Trophoblast cell (in vitro differentiated cells and primary cell): ENCODE data around the gene KIF26A.

Source experiments
- DNase-seq, 2 donors: peaks; one replicate each; pipeline ENCODE4 v3.0.0-alpha.2; 2016
- H2AFZ ChIP-seq: 2 replicates; pipeline ENCODE4 v1.6.1; 2013; ENCODE audit warnings: low read length, moderate library complexity, mild to moderate bottlenecking; ENCODE audit not compliant: insufficient read depth, poor library complexity
- H2AK5ac ChIP-seq: 2 replicates; pipeline ENCODE4 v1.6.1; 2013; ENCODE audit warnings: mild to moderate bottlenecking, low read length
- H2BK120ac ChIP-seq: 2 replicates; pipeline ENCODE4 v1.6.1; 2013; ENCODE audit warnings: low read length, mild to moderate bottlenecking, moderate library complexity; ENCODE audit not compliant: insufficient read depth, poor library complexity
- H2BK12ac ChIP-seq: 2 replicates; pipeline ENCODE4 v1.6.1; 2013; ENCODE audit warnings: mild to moderate bottlenecking, low read length, moderate library complexity
- H2BK5ac ChIP-seq: 2 replicates; pipeline ENCODE4 v1.6.1; 2013; ENCODE audit warnings: low read length, low read depth, moderate library complexity, mild to moderate bottlenecking; ENCODE audit not compliant: poor library complexity
- H3K14ac ChIP-seq: 2 replicates; pipeline ENCODE4 v1.6.1; 2013; ENCODE audit warnings: mild to moderate bottlenecking, low read length
- H3K18ac ChIP-seq: 2 replicates; pipeline ENCODE4 v1.6.1; 2013; ENCODE audit warnings: mild to moderate bottlenecking, low read length
- H3K23ac ChIP-seq: 2 replicates; pipeline ENCODE4 v1.6.1; 2013; ENCODE audit warnings: low read length
- H3K27ac ChIP-seq: 2 replicates; pipeline ENCODE4 v1.5.1; 2013; ENCODE audit warnings: low read depth, mild to moderate bottlenecking, inconsistent platforms, low read length, moderate library complexity
- H3K27me3 ChIP-seq: 2 replicates; pipeline ENCODE4 v1.6.1; 2013; ENCODE audit warnings: inconsistent platforms, mild to moderate bottlenecking, low read length, moderate library complexity; ENCODE audit not compliant: insufficient read depth
- H3K36me3 ChIP-seq, 2 experiments: 1 replicate in 1 of 2; 2 replicates in 1 of 2; pipeline ENCODE4 v1.6.1; 2013; ENCODE audit warnings: low read length in 2 of 2, mild to moderate bottlenecking in 2 of 2, moderate library complexity in 1 of 2; ENCODE audit not compliant: insufficient read depth in 2 of 2, control insufficient read depth in 1 of 2
- H3K4ac ChIP-seq: 2 replicates; pipeline ENCODE4 v1.6.1; 2013; ENCODE audit warnings: low read depth, mild to moderate bottlenecking, low read length, moderate library complexity
- H3K4me1 ChIP-seq, 2 experiments: 1 replicate in 1 of 2; 2 replicates in 1 of 2; pipeline ENCODE4 v1.6.1; 2013; ENCODE audit warnings: low read length in 2 of 2, mild to moderate bottlenecking in 2 of 2, moderate library complexity in 1 of 2; ENCODE audit not compliant: insufficient read depth in 2 of 2, control insufficient read depth in 1 of 2
- H3K4me2 ChIP-seq: 2 replicates; pipeline ENCODE4 v1.6.1; 2013; ENCODE audit warnings: inconsistent platforms, mild to moderate bottlenecking, low read length, moderate library complexity
- H3K4me3 ChIP-seq: 2 replicates; pipeline ENCODE4 v1.5.1; 2013; ENCODE audit warnings: mild to moderate bottlenecking, low read depth, low read length, inconsistent platforms
- H3K79me1 ChIP-seq: one replicate; pipeline ENCODE4 v1.6.1; 2013; ENCODE audit warnings: low read length
- H3K79me2 ChIP-seq: 2 replicates; pipeline ENCODE4 v1.6.1; 2013; ENCODE audit warnings: low read length, mild to moderate bottlenecking; ENCODE audit not compliant: control insufficient read depth, insufficient read depth, poor library complexity
- H3K9ac ChIP-seq: 2 replicates; pipeline ENCODE4 v1.6.1; 2013; ENCODE audit warnings: mild to moderate bottlenecking, low read length
- H3K9me3 ChIP-seq: 2 replicates; pipeline ENCODE4 v1.6.1; 2013; ENCODE audit warnings: low read depth, mild to moderate bottlenecking, control low read depth, inconsistent platforms, low read length; ENCODE audit not compliant: insufficient read depth
- H4K12ac ChIP-seq: 2 replicates; pipeline ENCODE4 v1.6.1; 2013; ENCODE audit warnings: low read depth, mild to moderate bottlenecking, low read length, moderate library complexity
- H4K8ac ChIP-seq: 2 replicates; pipeline ENCODE4 v1.6.1; 2013; ENCODE audit warnings: low read depth, mild to moderate bottlenecking, low read length, moderate library complexity
- H4K91ac ChIP-seq: one replicate; pipeline ENCODE4 v1.6.1; 2013; ENCODE audit warnings: low read depth, mild to moderate bottlenecking, low read length, moderate library complexity
- WGBS: extraction: QIAGEN DNeasy Blood & Tissue Kit; methylation state at CpG from one replicate; pipeline ENCODE4 v1.1.7; 2013; ENCODE audit warnings: missing lambda C conversion rate; ENCODE audit not compliant: insufficient read length, insufficient coverage; ENCODE audit errors: extremely low coverage; 5-methylcytosine and 5-hydroxymethylcytosine counted together

Gene KIF26A

DNA sequence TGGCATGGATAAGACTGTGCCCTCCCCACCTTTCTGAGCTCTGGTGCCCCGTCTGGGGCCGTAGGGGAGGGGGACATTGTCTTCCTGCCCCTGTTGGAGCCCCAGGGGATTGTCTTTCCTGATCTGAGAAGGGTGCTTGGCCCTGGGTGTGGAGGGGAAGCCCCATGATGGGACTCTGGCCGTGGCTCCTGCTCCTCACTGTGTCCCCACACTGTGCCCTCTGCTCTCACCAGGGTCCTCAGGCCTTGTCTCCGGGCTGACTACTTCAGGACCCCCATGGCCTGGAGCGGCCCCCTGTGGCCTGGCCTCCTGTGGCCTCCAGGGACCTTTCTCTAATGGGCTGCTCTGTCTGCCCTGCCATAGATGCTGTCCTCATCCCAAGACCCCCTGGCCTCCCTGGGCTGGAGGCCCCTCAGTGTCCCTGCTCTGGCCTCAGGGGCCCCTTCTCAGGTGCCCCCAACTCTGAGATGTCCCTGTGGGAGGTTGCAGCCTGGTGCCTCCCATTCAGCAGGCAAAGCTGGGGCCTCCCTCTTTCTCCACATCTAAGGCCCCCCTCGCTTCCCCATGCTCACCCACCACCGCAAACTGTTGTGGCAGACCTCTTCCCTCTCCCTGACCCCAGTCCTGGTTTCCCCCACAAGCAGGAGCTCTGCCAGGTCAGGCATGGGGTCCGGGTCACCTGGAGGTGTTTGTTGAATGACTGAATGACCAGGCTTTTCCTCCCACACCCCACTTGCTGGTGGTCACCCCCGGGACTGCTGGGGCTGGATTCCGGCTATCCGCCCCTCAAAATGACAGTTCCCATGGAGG is 4.0 kb downstream of the KIF26A start:
- no peak overlapping the region for H3K23ac ChIP-seq
- H4K91ac ChIP-seq, result no peak overlapping the region
- no peak overlapping the region for H2BK12ac ChIP-seq
- peaks cover 2% of the 10 kb centered on the region for H3K79me2 ChIP-seq
- no peak overlapping the region for H3K27ac ChIP-seq
- H2BK120ac ChIP-seq, result no peak overlapping the region
- H3K14ac ChIP-seq, result no peak overlapping the region
- H3K4ac ChIP-seq, result no peak overlapping the region
- no peak overlapping the region for H3K9ac ChIP-seq
- H4K8ac ChIP-seq, result no peak overlapping the region
- no peak overlapping the region for H3K4me2 ChIP-seq
- H3K18ac ChIP-seq, result no peak overlapping the region
- H4K12ac ChIP-seq, result no peak overlapping the region
- H3K27me3 ChIP-seq, result no peaks in the 10 kb centered on the region
- DNase-seq, result no peak
- H3K9me3 ChIP-seq, result peaks cover 2% of the 10 kb centered on the region
- H3K4me3 ChIP-seq, result no peak overlapping the region
- WGBS, result no CpG with 5 or more reads among the region's 11 CpGs
- no peak overlapping the region for H2AK5ac ChIP-seq
- no peak overlapping the region for H2AFZ ChIP-seq
- H3K79me1 ChIP-seq, result peaks cover 2% of the 10 kb centered on the region
- H2BK5ac ChIP-seq, result no peak overlapping the region
- H3K36me3 ChIP-seq, result no peaks in the 10 kb centered on the region
- peaks cover 9 to 16% of the 10 kb centered on the region in 2 experiments for H3K4me1 ChIP-seq

DNA sequence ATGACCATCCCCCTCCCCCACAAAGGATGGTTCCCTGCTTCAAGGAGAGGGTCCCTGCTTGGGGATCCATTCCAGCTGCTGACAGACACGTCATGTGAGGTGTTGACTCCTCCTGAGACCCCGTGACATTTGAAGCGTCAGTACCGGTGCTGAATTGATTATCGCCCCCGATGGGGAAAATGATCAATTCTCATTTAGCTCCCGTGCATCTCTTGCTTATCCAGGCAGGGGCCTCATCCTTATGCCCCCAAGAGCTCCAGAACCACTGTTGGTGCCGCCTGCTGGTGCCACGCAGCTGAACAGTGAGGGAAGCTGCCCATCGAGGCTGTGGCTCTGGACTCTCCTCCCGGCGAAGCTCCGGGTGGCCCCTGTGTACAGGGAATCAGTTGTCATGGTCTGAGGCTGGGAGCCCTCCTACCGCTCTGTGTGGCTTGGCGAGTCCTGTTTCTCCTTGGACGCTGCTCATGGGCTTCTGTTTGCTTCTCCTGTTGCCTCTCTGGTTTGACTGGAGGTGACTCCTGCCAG is 4.6 kb downstream of the KIF26A start:
- no CpG with 5 or more reads among the region's 16 CpGs for WGBS
- Histone ChIP-seq H2BK5ac (no peak overlapping the region), H4K91ac (no peak overlapping the region), H3K79me1 (peaks cover 6% of the 10 kb centered on the region), H3K9ac (no peak overlapping the region), H3K4me3 (no peak overlapping the region), H2AK5ac (no peak overlapping the region), H3K14ac (no peak overlapping the region), H3K23ac (no peak overlapping the region), H2BK120ac (no peak overlapping the region), H3K4ac (no peak overlapping the region), H3K27me3 (no peaks in the 10 kb centered on the region), H3K9me3 (peaks cover 2% of the 10 kb centered on the region), H3K27ac (no peak overlapping the region), H3K36me3 (no peaks in the 10 kb centered on the region), H3K4me1 (peaks cover 12 to 14% of the 10 kb centered on the region in 2 experiments), H4K8ac (no peak overlapping the region), H3K4me2 (no peak overlapping the region), H2AFZ (no peak overlapping the region), H3K79me2 (no peaks in the 10 kb centered on the region), H3K18ac (no peak overlapping the region), H2BK12ac (no peak overlapping the region), H4K12ac (no peak overlapping the region)
- no peak for DNase-seq

- Histone ChIP-seq H2AK5ac (no peak overlapping the region), H3K36me3 (no peaks in the 10 kb centered on the region)
Measured at GRCh38 chr14:104143521-104144452, 5.4 kb downstream of the KIF26A start.

GRCh38 chr14:104144453-104144790 is 6.0 kb downstream of the KIF26A start:
- Histone ChIP-seq H3K79me2 (peaks cover 3% of the 10 kb centered on the region), H2BK12ac (no peak overlapping the region), H3K27me3 (no peaks in the 10 kb centered on the region), H4K12ac (no peak overlapping the region), H3K18ac (no peak overlapping the region), H3K36me3 (no peaks in the 10 kb centered on the region), H3K14ac (no peak overlapping the region), H2BK5ac (no peak overlapping the region), H3K79me1 (peaks cover 13% of the 10 kb centered on the region), H3K4ac (no peak overlapping the region), H3K4me2 (no peak overlapping the region), H3K9me3 (peaks cover 2% of the 10 kb centered on the region), H3K23ac (no peak overlapping the region), H3K27ac (no peak overlapping the region), H3K9ac (no peak overlapping the region), H2AFZ (no peak overlapping the region), H3K4me3 (no peak overlapping the region), H3K4me1 (peaks cover 17 to 19% of the 10 kb centered on the region in 2 experiments), H2BK120ac (no peak overlapping the region), H4K91ac (no peak overlapping the region), H2AK5ac (no peak overlapping the region), H4K8ac (no peak overlapping the region)
- DNase-seq, result no peak
- WGBS, result no CpG with 5 or more reads among the region's 4 CpGs

More at GRCh38 chr14:104143521-104144452, 5.4 kb downstream of the KIF26A start:
- Histone ChIP-seq H3K4me1 (peaks cover 17 to 18% of the 10 kb centered on the region in 2 experiments), H3K18ac (no peak overlapping the region), H2BK120ac (no peak overlapping the region), H4K12ac (no peak overlapping the region), H3K9me3 (peaks cover 2% of the 10 kb centered on the region), H4K91ac (no peak overlapping the region), H4K8ac (no peak overlapping the region), H3K9ac (no peak overlapping the region), H3K27me3 (no peaks in the 10 kb centered on the region), H3K4me3 (no peak overlapping the region), H3K79me1 (peaks cover 6% of the 10 kb centered on the region), H3K4me2 (no peak overlapping the region), H3K14ac (no peak overlapping the region), H3K27ac (no peak overlapping the region), H2BK12ac (no peak overlapping the region), H2AFZ (no peak overlapping the region), H3K4ac (no peak overlapping the region), H3K79me2 (peaks cover under 1% of the 10 kb centered on the region), H2BK5ac (no peak overlapping the region), H3K23ac (no peak overlapping the region)
- DNase-seq, result no peak
- no CpG with 5 or more reads among the region's 26 CpGs for WGBS
